Activated naive CD4-positive, alpha-beta T cell treated with anti-CD3 and anti-CD28 coated beads, Interleukin-2, amount 50 U/mL, for 72 hours (primary cell): ENCODE data around the gene ADAMTSL2. TPM values are rescaled to one million over a fixed set of nuclear protein-coding genes. Genes with fewer than 3 reads are reported as not detected.

Experiments used
- ATAC-seq, 2 donors: fragments of 150-1000 bp; cut with Tn5 transposase; 2 replicates each; pipeline ENCODE4 v1.10.0; 2021; ENCODE audit warnings: mild to moderate bottlenecking in 2 of 2, moderate library complexity in 2 of 2
- DNase-seq, 2 donors: peaks; one replicate each; pipeline ENCODE4 v3.0.0; 2021 to 2022; ENCODE audit warnings: low spot score in 2 of 2
- H3K27ac Mint-ChIP-seq, 2 donors: one replicate each; pipeline ENCODE4 v1.8.0; 2022; ENCODE audit warnings: mild to moderate bottlenecking in 2 of 2, mixed read lengths in 2 of 2
- H3K36me3 Mint-ChIP-seq, 2 donors: one replicate each; pipeline ENCODE4 v1.8.0; 2022; ENCODE audit warnings: mixed read lengths in 2 of 2
- H3K9me3 Mint-ChIP-seq, 2 donors: one replicate each; pipeline ENCODE4 v1.8.0; 2022; ENCODE audit warnings: mixed read lengths in 2 of 2
- total RNA-seq, 2 donors: library from RNA; stranded (reverse); gene quantifications; one replicate each; pipeline ENCODE4 v1.2.3, GENCODE V29; 2022

Gene ADAMTSL2
- total RNA-seq, 2 donors from 2014 or later: 0.11 to 1.2 TPM

DNA sequence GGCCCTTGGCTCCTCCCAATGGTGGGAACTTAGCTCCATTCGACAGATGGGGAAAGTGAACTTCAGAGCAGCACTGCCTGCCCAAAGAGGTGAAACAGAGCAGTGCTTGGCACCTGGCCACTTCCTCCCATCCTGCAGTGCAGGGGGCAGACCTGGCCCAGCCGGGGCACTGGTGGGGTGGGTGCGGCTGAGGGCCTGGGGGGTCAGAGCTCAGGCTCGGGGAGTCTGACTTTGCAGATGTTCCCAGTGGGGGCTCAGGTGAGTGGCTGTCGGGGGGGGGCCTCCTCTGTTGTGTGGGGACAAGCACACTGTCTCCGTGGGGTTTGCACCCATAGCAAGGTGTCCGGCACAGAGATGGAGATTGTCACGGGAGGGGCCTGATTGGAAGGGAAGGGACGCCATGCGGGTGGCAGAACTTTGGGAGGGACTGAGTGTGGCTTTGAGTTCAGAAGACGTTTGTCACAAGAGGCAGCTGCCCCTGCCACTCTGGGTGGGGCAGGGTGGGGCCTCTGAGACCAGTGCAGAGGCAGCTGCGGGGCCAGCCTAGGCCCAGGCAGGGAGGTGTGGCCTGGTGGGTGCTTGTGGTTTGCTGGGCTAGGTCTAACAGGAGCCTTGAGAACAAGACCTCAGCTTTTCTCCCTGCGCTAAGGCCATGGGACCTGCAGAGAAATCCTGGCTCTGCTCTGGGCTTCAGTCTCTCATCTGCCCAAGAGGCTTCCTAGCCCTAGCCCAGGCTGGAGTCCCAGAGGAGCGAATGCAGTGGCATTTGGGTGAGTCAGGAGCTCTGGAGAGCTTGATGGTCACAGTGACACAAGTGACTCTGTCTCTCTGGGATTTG lies 12.2 kb upstream of the ADAMTSL2 start:
- DNase-seq: no peak
- Mint-ChIP-seq H3K36me3 (no peaks in the 10 kb centered on the region), H3K27ac (no peak overlapping the region), H3K9me3 (no peaks in the 10 kb centered on the region)
- no peak for ATAC-seq

DNA sequence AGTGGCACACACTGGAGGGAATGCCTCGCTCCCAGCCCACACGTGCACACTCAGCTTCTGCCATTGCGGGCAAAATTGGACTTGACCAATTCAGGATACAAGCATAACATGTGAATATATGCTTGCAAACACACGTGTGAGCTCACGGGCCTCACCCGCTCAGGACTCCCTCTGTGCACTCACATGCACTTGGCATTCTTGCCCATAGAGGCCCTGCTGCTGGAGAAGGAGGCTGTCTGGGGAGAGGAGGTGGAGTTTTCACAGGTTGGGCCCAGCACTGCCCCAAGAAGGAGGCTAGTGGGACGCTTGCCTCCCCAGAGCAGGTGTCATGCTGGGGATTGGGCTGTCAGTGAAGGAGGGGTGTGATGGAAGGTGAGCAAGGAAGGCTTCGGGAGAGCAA lies 11.4 kb upstream of the ADAMTSL2 start:
- no peaks in the 10 kb centered on the region for H3K9me3 Mint-ChIP-seq
- no peaks in the 10 kb centered on the region for H3K36me3 Mint-ChIP-seq
- DNase-seq: no peak
- ATAC-seq: no peak
- no peak overlapping the region for H3K27ac Mint-ChIP-seq

GRCh38 chr9:133524146-133524545 lies 10.4 kb upstream of the ADAMTSL2 start:
- no peak for DNase-seq
- H3K27ac Mint-ChIP-seq: no peak overlapping the region
- no peaks in the 10 kb centered on the region for H3K36me3 Mint-ChIP-seq
- no peak for ATAC-seq
- no peaks in the 10 kb centered on the region for H3K9me3 Mint-ChIP-seq

DNA sequence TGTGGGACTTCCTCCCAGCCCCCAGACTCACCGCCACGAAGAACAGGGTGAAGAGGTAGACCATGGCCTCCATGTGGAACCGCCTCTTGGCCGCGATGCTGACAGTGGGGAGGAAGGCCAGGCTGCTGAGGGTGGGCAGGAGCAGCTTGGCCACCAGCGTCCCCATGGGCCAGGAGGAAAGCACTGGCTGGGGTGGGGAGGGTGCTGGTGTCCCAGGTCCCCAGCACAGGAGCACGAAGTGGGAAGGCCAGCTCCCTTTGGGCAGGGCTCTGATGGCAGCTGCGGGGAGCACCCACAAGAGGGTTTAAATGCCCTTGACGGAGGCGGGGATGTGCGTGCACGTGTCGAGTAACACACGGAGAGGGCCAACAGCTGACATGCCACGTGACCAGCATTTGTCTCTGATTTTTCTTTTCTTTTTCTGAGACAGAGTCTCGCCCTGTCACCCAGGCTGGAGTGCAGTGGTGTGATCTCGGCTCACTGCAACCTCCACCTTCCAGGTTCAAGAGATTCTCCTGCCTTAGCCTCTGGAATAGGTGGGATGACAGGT lies 9.8 kb upstream of the ADAMTSL2 start, which contains the start of gene MYMK:
MYMK (minus strand) TSS at position 281 of the 550 bp plus-strand sequence; CDS start at position 166, 115 bp downstream.
- H3K36me3 Mint-ChIP-seq: no peaks in the 10 kb centered on the region
- peak within 1 kb of the TSS in 1 of 2 donors; percentile 76 for H3K27ac Mint-ChIP-seq
- no peak for DNase-seq
- no peak for ATAC-seq
- no peaks in the 10 kb centered on the region for H3K9me3 Mint-ChIP-seq

DNA sequence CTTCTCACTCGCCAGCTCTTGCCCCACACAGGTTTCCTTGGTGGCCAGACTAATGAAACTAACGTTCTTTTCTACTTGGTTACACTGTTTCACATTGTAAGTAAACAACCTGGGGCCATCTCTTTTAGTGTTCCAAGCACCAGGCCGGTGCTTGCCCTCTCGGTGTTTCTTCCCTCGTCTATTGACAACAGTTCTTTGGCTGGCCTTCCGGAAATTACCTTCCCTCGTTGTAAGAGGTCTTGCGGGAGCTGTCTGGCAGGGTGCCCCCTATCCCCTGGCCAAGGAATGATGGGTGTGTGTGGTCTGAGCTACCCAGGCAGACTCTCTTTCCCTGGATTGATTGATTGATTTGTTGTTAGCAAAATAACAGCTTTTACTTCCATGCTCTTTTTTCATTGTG lies 8.8 kb upstream of the ADAMTSL2 start:
- no peak for ATAC-seq
- DNase-seq: no peak
- peak overlapping the region in 1 of 2 donors; percentile 76 for H3K27ac Mint-ChIP-seq
- no peaks in the 10 kb centered on the region for H3K9me3 Mint-ChIP-seq
- H3K36me3 Mint-ChIP-seq: no peaks in the 10 kb centered on the region

DNA sequence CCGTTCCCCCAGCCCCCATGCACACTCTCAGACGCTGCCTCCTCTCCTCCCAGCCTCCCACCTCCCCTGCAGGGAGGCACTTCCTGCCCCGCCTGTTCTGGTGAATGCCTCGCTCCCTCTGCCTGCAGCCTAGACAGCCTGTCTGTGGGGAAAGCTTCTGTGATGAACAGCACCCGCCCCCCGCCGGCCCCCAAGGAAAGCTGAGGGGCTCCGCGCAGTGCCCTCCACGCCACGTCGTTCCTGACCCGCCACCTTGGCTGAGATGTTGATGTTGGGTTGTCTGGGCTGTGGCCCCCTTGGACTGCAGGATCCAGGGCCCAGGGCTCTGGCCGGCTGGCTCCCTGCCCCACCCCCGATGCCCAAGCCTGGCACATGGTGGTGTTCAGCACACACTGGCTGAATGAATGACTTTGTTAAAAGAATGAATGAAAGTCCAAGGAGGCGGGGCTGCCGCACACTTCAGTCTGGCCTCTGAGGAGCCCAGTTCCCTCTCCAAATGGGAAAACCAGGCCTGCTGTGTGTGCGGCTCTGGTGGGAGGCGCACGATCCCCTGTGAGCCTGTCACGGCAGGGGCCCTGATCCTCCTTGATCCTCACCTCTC lies 7.7 kb upstream of the ADAMTSL2 start:
- Mint-ChIP-seq H3K9me3 (no peaks in the 10 kb centered on the region), H3K36me3 (no peaks in the 10 kb centered on the region), H3K27ac (no peak overlapping the region)
- ATAC-seq: no peak
- no peak for DNase-seq

DNA sequence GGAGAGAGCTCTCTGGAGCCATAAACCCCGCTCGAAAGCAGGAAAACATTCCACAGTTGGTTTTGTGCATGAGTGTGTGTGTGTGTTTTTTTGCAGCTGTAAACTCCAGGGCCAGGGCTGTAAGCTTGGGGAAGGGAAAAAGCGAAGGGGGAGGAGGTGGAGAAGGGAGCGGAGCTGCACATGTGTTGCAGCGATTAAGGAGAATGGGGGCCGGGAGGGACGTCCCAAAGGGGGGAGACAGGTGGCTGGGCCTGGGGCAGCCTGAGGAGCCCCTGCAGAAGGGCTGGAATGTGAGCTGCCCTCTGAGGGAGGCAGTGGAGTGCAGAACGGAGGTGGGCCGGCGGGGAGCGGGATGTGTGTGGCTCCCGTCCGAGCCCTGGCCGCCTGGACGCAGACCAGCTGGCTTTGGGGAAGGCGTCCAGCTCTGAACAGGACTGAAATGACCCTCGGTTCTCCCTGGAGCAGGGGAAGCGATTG lies 7.0 kb upstream of the ADAMTSL2 start:
- Mint-ChIP-seq H3K27ac (no peak overlapping the region), H3K36me3 (no peaks in the 10 kb centered on the region), H3K9me3 (no peaks in the 10 kb centered on the region)
- ATAC-seq (no peak), DNase-seq (no peak)

- ATAC-seq: no peak
- no peak overlapping the region for H3K27ac Mint-ChIP-seq
- no peaks in the 10 kb centered on the region for H3K9me3 Mint-ChIP-seq
- DNase-seq: no peak
- H3K36me3 Mint-ChIP-seq: no peaks in the 10 kb centered on the region
Observed at GRCh38 chr9:133528001-133528875, 6.3 kb upstream of the ADAMTSL2 start.

DNA sequence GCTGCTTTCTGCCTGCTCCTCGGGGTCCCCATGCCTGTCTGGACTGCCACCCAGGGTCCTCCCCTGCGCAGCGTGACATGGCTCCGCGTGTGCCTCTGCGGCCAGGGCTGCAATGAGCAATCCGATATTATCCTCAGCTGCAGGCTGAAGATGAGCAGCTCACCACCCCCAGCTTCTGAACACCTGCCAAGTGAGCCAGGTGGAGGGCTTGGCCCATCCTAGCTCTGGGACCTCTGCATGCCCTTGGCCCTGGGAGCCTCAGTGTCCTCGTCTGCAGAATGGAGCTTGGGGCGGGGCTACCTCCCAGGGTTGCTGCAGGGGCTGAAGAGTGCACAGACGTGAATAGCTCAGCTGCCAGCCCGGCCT lies 5.6 kb upstream of the ADAMTSL2 start:
- Mint-ChIP-seq H3K36me3 (no peaks in the 10 kb centered on the region), H3K9me3 (no peaks in the 10 kb centered on the region), H3K27ac (no peak overlapping the region)
- DNase-seq: no peak
- no peak for ATAC-seq

DNA sequence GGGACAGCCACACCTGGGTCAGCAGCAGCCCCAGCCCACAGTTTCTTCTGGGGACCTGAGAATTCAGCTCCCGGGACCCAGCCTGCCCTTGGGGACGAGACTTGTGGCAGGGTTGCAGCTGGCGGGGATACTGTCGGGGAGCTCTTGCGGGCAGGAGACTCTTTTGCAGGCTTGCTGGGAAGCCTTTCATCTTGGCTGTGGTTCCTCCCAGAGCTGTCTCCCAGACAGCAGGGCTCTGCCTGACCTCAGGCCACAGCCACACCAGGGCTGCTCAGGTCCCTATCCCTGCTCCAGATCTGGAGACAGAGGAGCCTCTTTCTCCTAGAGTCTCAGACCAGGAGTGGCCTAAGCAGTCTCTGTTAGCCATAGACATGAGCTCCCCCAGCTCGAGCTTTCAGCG lies 5.0 kb upstream of the ADAMTSL2 start:
- Mint-ChIP-seq H3K36me3 (no peaks in the 10 kb centered on the region), H3K27ac (no peak overlapping the region), H3K9me3 (no peaks in the 10 kb centered on the region)
- ATAC-seq (no peak), DNase-seq (no peak)

DNA sequence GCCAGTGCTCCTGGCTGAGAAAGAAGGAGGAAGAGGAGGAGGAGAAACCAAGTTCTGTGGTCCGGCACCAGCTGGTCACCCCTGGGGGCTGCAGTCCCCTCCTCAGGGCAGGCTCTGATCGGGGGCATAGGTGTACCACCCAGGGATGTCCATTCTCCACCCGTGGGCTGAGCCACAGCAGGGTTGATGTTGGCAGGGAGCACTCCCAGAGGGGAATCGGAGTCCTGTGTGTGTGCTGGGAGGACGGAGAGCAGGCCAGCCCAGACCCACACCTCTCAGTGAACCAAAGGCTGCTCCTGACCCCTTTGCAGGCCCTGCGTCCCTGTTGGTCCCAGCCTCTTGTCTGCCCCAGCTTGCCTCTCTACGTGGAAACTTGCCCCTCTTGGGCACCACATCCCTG lies 4.6 kb upstream of the ADAMTSL2 start:
- DNase-seq (no peak), ATAC-seq (no peak)
- Mint-ChIP-seq H3K36me3 (no peaks in the 10 kb centered on the region), H3K27ac (no peak overlapping the region), H3K9me3 (no peaks in the 10 kb centered on the region)

DNA sequence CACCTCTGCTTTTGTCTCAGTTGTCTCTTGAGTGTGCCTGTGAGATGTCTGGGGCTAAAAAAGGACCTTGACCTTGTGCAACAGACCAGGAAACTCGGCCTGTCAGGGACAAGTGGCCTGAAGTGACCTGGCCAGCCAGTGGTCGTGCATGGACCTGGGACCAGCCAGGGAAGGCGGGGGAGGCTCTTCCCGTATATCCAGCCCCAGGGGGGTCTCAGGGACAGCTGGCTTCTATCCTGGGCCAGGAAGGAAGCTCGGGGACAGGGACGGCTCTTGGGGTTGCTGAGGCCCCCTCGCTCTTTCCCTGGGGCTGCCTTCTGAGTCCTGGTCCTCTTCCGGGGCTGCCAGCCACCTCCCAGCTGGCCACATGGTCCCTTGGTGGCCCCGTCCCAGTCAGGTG lies 3.2 kb upstream of the ADAMTSL2 start:
- no peak overlapping the region for H3K27ac Mint-ChIP-seq

DNA sequence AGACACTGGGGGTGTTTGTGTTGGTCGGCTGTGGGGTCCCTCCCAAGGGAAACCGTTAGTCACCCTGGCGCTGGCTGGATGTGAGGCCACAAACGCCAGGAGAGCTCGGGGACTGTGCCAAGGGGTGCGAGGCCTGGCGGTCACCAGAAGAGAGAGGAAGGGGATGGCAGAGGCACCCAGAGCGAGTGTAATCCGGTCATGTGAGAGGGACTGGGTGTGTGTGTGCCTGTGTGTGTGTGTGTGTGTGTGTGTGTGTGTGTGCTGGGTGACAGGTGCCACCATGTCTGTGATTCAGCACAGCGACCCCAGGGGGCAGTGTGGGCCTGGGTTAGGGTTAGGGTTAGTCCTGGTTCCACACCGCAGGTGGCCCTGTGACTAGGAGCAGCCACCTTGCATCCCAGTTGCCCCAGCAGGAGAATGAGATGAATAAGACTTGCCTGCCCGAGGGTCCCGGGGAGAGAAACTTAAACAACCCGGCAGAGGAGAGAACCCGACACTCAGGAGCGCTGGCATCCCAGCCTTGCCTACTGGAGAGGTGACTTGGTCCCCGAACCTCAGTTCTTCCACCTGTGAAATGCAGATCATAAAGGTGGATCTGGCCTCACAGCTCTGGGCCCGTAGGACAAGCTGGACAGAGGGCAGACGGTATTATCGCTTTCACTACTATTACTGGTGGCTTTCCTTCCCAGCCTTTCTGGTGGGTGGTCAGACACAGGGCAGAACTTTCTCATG lies 1.4 kb upstream of the ADAMTSL2 start:
- peak overlapping the region in 1 of 2 donors; percentile 55 for H3K27ac Mint-ChIP-seq
- DNase-seq: peak; percentile 71 to 88

More for the DNA sequence above, 3.2 kb upstream of the ADAMTSL2 start:
- no peak for DNase-seq
- no peak for ATAC-seq
- H3K9me3 Mint-ChIP-seq: no peaks in the 10 kb centered on the region
- no peaks in the 10 kb centered on the region for H3K36me3 Mint-ChIP-seq

DNA sequence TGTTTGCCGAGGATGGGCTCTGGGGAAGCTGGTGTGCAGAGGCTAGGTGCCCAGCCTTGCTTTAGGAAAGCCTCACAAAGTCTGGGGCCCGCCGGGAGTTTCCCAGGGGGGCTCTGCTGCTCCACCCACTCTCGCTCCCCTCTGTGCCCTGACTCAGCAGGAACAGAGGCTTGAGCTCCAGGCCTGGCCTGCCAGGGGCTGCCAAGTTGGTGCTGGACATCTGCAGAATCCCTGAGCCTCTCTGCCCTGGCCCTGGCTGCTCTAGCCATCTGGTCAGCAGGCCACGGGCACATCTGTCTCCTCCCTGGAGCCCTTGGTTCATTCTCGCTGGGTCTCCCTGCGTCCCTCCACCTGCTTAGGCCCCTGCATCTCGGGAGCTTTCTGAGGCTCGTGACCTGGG lies 647 bp upstream of the ADAMTSL2 start:
- Mint-ChIP-seq H3K9me3 (no peaks in the 10 kb centered on the region), H3K27ac (no peak overlapping the region), H3K36me3 (no peaks in the 10 kb centered on the region)
- ATAC-seq: no peak
- no peak for DNase-seq

More for the DNA sequence above, 1.4 kb upstream of the ADAMTSL2 start:
- ATAC-seq: peak; percentile 71 to 81
- Mint-ChIP-seq H3K36me3 (no peaks in the 10 kb centered on the region), H3K9me3 (no peaks in the 10 kb centered on the region)

GRCh38 chr9:133535306-133535877 lies 888 bp downstream of the ADAMTSL2 start:
- Mint-ChIP-seq H3K27ac (no peak overlapping the region), H3K36me3 (no peaks in the 10 kb centered on the region), H3K9me3 (no peaks in the 10 kb centered on the region)
- DNase-seq: no peak
- ATAC-seq: no peak

- H3K9me3 Mint-ChIP-seq: no peaks in the 10 kb centered on the region
- H3K27ac Mint-ChIP-seq: no peak overlapping the region
- DNase-seq: no peak
- no peaks in the 10 kb centered on the region for H3K36me3 Mint-ChIP-seq
- ATAC-seq: no peak
Observed at GRCh38 chr9:133536080-133536479, 1.6 kb downstream of the ADAMTSL2 start.
